NCI-H2171 (cell line): ENCODE data around the gene MXD4.

Source experiments
- DNase-seq: peaks from one replicate; lab custom pipeline; 2025; lab: John Stamatoyannopoulos, UW

MXD4 gene

GRCh38 chr4:2291705-2292645 is 30.1 kb upstream of the MXD4 start:
- no peak for DNase-seq

DNA sequence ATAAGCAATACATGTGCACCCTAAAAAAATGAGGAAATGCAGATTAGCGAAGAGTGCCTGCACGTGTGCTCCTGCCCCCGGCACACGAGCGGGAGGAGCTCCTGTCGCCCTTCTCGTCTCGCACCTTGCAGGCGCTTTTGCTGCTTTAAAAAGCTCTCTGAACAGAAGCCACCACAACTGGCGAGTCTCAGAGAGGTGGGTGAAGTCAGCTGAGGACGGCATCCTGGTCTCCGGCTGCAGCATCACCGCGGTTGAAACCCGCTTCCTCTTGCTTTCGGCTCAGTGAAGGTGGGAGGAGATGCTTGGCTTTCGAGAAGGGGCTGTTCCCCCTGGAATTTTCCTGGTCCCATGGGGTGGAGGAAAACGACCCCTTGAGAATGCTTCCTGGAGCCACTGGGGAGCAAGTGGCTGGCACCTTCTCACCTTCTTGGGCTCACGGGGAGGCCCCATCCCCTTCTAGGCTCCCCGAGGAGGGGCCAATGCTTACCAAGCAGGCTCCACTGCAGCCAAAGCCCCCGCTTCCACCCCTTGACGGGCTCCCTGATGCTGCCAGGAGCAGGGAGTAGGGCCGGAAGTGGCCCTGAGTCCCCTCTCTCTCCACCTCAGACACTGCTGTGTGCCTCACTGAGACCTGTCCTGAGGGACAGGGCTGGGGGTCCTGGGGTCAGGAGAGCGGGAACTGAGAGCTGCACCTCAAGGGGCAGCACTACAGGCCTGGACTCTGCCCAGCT is 29.2 kb upstream of the MXD4 start:
- DNase-seq = no peak

- no peak for DNase-seq
Measured at GRCh38 chr4:2290488-2290887, 28.6 kb upstream of the MXD4 start.

- no peak for DNase-seq
Measured at GRCh38 chr4:2289955-2290333, 28.0 kb upstream of the MXD4 start.

DNA sequence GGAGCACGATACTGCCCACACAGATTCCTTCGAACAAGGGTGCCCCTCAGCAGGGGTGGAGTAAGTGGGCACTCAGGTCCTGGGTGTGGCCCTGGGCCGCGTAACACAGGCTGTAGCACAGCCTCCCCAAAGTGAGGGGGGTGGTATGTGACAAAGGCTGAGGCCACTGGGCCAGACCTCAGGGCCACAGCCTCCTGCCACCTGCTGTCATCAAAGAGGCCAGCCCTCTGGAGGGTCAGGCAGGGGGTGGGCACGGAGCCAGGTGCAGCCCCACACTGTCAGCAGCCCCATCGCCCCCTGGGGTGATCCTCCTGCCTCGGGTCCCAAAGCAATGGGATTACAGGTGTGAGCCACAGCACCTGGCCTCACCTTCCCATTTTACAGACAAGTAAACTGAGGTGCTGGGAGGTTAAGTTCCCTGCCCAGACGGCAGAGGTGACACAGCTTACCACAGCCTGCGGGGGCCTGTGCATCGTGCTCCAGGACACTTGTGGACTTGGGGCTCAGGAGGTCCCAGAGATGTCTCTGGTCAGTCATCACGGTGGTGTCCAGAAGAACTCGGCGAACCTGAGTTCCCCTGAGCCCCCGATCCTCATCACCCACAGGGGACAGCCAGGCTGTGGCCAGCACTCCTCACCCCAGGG is 27.5 kb upstream of the MXD4 start:
- DNase-seq = no peak

- no peak for DNase-seq
Measured at GRCh38 chr4:2288051-2288541, 26.2 kb upstream of the MXD4 start.

- DNase-seq = no peak
Measured at GRCh38 chr4:2287594-2287915, 25.6 kb upstream of the MXD4 start.

- no peak for DNase-seq
Measured at GRCh38 chr4:2286904-2287593, 25.1 kb upstream of the MXD4 start.

GRCh38 chr4:2285613-2286381 is 23.9 kb upstream of the MXD4 start:
- DNase-seq = no peak

DNA sequence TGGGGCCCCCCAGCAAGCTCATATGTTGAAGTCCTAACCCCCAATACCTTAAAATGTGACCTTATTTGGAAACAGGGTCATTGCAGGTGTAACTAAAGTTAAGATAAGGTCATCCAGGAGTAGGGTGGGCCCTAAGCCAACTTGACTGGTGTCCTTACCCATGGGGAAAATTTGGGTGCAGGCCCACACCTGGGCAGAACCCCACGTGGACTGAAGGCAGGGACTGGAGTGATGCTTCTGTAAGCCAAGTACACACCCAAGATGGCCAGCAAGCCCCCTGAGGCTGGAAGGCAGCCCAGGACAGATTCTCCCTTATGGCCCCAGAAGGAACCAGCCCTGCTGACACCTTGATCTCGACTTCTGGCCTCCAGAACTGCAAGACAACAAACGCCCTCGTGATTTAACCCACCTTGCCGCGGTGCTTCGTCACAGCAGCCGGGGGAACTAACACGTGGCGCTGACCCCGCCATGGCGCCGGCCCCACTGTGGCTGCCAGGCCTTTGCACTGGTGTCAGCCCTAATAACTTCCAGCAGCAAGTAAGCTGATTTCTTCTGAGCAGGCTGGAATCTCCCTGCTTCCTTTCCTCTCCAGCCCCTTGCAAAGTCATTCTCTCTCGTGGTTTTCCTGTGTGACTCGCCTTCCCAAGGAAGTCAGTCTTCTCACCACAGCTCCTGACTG is 23.2 kb upstream of the MXD4 start:
- no peak for DNase-seq

DNA sequence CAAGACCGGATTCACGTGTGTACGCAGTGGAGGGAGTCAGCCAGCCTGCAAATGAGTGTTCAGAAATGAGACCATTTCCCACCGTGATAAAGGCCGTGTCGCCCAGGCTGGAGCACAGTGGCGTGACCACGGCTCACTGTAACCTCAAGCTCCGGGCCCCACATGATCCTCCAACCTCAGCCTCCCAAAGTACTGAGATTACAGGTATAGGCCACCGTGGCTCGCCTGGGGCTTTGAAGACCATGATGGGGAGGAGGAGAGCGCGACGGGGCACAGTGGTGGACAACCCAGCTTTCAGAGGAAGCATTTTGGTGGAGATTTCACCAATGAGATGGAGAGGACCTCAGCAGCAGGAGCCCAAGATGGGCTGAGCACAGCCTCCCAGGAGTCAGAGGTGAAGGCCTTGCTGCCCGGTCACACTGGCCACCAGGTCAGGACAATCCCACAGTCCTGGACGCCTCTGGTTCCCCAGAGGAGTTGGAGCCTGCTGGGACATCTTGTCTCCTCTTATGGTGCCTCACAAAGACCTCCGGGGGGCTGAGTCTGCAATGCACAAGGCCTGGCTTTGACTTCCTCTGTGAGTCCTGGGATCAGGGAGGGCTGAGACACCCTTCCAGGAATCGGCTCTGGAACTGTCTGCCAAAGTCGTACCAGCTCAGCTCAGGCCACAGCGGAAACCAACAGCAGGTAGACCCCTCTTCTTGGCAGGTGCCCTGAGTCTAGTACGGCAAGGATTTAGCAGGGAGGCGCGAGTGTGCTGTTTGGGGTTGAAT is 22.4 kb upstream of the MXD4 start:
- DNase-seq = no peak

DNA sequence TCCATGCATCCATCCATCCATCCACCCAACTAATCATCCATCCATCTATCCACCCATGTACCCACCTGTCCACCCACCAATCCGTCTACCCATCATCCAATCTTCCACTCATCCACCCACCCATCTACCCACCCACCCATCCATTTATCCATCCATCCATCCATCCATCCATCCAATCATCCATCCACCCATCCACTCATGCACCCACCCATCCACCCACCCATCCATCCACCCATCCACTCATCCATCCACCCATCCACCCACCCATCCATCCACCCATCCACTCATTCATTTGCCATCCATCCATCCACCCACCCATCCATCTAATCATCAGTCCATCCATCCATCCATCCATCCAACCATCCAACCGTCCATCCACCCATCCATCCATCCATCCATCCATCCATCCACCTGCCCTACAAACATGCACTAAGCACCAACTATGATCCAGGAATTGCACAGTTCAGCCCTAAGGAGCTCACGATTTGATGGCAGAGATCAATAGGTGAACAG is 21.3 kb upstream of the MXD4 start:
- no peak for DNase-seq

GRCh38 chr4:2281575-2282343 is 19.9 kb upstream of the MXD4 start:
- no peak for DNase-seq

- no peak for DNase-seq
Measured at GRCh38 chr4:2280531-2281300, 18.8 kb upstream of the MXD4 start.

DNA sequence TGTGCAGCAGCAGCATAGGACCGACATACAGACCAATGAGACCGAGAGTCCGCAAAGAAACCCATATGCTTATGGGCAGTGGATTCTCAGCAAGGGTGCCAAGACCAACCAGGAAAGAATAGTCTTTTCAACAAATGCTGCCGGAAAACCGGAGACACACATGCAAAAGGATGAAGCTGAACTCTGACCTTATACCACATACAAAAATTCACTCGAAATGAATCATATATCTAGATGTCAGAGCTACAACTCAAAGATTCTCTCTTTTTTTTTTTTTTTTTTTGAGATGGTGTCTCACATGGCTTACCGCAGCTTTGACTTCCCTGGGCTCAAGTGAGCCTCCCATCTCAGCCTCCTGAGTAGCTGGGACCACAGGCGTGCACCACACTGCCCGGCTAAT is 16.0 kb upstream of the MXD4 start:
- DNase-seq = no peak

GRCh38 chr4:2276581-2277325 is 14.8 kb upstream of the MXD4 start:
- peak; percentile 22 for DNase-seq

DNA sequence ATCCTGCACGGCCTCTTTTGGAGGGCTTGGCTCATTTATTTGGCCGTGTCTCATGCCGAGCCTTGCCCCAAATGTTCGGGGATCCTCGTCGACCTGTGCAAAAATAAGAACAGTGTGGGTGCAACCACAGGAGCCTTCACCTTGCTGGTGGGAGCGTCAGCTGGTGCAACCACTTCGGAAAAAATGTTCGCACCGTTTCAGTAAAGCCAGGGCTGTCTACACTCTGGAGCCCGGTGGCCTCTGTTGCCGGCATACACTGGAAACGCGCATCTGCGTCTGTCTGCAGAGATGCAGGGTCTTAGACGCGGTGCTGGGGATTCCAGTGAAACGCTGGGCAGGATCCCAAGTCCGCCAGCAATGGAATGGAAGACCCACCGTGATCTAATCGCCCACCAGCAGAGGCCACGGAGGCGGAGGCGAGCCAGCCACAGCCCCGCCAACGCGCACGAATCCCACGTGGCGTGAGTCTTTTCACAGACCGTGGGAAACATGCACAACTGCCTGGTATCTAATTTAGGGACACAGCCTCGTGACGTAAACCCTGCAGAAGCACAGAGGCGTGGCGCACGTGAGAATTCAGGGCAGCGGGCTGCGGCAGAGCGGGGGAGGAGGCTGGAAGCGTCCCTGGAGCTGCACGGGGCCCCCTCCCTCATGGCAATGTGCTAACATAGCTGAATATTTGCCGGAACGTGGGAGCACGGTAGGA is 13.8 kb upstream of the MXD4 start:
- no peak for DNase-seq
